Pulmonary artery endothelial cell (primary cell): ENCODE data around the gene GRAMD1B. TPM values are rescaled to one million over a fixed set of nuclear protein-coding genes. Genes with fewer than 3 reads are reported as not detected.
A peak's percentile ranks its signal among the peaks of the same experiment; 100 is the strongest.
"Not testable (repeated sequence)": the region's sequence is repeated elsewhere in the genome, so short reads cannot be mapped to it uniquely, and the experiment has no call there.

Source experiments
- DNase-seq: peaks from one replicate; pipeline ENCODE4 v3.0.0-alpha.2; 2011; ENCODE audit warnings: low read depth, low spot score
- total RNA-seq: library from RNA; depleted of rRNA; stranded (reverse); fragments of >200 nt; gene quantifications from 2 replicates; pipeline ENCODE4 v1.2.3, GENCODE V29; 2014

GRAMD1B gene
- total RNA-seq, 1 donor from 2014 or later = 2.8 TPM

DNA sequence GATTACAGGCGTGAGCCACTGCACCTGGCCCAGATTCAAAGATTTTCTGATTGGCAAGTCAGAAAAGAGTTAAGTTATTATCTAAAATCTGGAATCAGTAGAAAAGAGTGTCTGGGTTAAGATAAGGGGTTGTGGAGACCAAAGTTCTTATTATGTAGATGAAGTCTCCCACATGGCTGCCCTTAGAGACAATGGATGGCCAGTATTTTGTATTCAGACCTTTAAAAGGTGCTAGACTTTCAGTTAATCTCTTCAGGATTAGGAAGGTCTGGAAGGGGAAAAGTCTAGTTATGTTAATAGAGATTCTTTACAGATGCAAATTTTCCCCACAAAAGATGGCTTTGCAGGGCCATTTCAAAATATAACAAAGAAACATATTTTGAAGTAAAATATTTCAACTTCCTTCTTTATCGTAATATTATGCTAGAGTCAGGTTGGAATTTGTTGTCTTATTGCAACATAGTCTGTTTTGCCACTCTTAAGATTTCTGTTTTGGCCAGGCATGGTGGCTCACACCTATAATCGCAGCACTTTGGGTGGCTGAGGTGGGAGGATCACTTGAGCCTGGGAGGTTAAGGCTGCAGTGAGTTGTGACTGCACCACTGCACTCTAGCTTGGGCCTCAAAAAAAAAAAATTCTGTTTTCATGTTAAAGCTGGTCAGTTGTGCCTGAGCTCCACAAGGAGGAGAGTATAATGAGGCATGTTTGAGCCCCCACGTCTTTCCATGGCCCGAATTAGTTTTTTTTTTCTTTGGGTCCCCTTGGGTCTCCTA is 14.0 kb downstream of the GRAMD1B start:
- DNase-seq = no peak

DNA sequence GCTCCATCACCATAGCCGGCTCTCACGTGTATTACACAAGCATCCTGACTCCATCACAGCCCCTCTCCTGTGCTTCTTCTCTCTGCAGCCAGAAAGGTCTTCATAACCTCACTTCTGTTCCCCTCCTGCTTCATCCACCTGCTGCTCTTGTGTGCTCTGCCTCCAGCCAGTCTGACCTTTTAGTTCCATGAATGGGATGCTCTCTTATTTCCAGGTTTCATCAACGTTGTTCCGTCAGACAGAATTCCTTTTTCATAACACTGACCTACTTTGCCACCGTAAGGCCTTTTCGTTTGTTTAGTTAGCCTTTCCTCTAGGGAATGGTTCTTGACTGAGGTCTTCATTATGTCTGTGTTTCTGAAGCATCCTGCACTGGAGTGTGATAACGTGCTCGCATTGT is 18.8 kb downstream of the GRAMD1B start:
- DNase-seq = no peak

DNA sequence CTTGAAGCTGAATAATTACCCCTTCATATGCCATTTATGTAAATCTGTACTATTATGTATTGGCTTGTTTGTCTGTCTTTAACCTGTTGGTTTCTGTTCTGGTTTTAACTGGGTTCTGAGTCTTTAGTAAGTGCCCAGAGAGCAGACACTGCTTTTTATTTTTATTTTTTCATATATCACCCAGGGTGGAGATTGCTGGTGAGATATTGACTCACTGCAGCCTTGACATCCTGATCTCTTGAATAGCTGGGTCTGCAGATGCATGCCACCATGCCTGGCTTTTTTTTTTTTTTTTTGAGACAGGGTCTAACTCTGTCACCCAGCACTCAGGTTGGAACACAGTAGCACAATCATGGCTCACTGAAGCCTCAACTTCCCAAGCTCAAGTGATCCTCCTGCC is 19.4 kb downstream of the GRAMD1B start:
- no peak for DNase-seq

DNA sequence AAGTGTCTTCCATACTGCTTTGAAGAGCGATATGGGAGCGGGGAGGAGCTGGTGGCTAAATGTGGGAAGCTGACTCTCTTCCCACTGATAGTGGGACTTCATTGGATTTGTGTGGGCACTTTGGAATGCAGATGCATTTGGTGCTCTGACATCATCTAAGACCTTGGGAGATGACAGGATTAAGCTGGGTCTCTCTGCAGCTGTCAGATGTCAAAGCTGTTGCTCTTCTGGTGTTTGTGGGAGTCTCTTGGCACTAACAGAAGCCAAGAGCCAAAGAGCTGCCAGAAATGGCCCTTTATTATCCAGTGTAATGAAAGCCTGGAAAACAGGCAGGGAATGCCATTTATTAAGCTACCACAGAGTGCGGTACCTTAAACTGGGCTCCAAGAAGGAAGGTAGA is 20.6 kb downstream of the GRAMD1B start:
- no peak for DNase-seq

DNA sequence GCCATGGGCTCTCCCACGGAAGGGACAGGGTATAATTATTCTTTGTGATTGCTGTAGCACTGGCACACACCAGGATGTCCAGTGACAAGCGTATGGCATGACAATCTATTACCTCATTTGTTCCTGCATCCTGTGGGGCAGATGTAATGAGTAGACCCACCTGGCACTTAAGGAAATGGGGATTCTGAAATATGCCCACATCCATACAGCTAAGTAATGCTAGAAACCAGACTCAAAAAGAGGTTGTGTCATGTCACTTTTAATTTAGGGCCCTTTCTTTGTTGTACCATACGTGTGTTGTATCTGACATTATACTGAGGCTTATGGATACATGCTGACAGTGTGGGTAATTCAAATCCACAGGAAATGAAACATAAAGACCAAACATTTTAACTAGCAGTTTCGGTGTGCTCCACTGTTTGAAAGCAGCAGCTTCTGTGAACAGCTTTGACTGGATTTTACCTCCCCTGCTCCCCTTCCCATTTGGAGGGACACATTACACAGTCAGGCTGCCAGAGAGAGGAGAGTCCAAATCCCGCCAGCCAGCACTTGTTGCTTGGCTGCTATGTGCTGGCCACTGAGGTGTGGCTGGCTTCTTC is 21.2 kb downstream of the GRAMD1B start:
- DNase-seq = no peak

DNA sequence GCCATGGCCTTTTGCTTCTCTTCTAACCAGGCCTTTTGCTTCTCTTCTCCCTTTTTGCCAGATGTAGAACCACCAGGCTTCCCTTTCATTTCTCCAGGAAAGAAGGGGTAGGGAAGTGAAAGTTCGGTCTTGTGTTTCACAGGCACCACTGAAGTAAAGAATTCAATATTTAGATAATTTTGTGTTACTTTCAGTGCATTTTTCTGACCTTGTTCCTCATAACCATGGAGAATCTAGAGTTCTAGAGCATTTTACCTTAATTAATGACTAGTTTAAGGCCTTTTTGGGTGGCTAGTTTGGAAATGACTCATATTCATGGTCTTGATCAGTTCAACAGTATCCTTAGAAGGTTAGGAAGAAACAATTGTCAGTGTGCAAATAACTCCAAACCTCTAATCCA is 22.7 kb downstream of the GRAMD1B start:
- no peak for DNase-seq

DNA sequence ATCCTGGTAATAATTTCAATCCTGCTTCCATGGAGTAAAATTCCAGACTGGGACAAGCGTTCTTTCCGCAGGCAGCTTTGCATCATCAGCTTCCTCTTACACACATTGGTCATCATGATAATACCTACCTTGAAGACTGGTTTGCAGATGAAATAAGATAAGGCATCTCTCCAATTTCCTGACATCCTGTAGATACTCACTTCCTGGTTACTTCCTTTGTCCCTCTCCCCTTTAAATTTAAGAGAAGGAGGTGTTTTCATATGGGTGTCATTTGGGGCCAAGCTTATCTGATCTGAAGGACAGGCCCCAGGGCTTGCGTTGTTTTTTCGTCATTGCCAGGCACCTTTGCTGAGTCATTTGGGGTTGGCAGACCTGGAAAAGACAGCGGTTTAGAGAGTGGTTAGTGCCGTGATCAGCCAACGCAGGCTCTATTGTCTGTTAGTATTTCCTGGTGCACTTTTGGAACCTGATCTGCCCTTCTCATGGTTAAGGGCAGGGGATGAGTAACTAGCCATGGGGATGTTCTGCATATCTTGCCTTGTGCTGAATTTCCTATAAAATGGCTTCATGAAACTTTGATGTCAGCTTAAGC is 24.1 kb downstream of the GRAMD1B start:
- no peak for DNase-seq

DNA sequence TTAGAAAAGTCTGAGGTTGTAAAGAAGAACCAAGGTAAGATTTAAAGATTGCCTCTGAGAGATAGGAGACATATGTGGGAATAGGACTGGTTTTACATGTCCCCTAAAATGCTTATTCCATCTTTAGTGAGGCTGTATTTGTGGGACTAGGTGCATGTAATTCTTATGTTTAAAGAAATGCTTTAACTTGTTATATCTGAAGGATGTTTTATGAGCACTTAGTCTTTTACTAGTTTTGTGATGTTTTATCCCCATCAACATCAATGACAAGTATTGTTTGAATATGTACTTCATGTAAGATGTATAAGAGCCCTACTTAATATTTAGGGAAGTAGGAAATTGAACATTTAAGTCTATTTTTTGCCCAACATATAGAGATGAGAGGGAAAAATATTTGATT is 24.7 kb downstream of the GRAMD1B start:
- DNase-seq = no peak

DNA sequence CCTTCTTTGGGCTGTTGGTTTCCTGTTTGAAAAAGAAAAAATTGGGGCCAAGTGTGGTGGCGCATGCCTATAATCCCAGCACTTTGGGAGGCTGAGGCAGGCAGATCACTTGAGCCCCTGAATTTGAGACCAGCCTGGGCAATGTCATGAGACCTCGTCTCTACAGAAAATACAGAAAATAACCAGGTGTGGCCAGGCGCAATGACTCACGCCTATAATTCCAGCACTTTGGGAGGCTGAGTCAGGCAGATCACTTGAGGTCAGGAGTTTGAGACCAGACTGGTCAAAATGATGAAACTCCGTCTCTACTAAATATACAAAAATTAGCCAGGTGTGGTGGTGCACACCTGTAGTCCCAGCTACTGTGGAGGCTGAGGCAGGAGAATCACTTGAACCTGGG is 26.4 kb downstream of the GRAMD1B start:
- DNase-seq = not testable (repeated sequence)

DNA sequence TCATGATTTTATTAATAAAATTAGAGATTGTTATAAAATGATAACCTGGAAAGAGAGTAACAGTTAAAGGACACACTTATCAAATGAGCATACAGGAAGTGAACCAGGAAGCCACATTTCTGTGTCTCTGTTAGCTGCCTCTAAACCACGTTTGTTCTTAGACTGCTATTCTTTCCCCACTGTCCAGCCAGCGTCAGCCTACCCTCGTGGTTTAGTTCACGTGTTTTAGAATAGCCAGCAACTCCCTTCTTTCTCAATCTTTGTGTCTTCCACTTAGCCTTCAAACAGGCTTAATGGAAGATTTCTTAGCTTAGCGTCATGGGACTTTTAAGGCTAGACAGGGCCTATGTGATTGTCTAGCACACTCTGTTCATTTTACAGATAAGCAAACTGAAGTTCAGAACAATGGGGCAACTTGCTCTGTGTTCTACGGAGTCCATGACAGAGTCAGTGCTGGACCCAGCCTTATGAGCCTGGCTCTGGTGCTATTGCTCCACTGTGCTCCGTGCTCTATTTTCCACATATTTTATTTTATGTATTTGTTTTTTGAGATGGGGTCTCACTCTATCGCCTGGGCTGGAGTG is 27.2 kb downstream of the GRAMD1B start:
- no peak for DNase-seq

DNA sequence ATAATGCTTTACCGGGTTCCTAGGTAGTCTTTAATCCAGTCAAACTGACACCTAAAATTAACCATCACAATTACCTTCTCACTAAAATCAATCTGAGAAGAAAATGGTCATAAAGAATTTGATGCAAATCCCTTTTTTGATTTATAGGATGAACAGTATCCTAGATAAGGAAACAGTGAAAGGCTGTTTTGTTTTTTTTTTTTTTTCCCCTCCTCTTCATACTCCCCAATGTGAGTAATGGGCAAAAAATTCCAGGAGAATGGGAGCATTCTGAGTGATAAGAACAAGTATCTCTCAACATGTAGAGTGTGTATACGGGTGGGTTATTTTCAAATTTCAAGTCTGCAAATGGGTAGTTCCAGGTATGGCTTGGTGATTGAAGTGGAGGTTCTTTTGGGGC is 28.4 kb downstream of the GRAMD1B start:
- DNase-seq = no peak

DNA sequence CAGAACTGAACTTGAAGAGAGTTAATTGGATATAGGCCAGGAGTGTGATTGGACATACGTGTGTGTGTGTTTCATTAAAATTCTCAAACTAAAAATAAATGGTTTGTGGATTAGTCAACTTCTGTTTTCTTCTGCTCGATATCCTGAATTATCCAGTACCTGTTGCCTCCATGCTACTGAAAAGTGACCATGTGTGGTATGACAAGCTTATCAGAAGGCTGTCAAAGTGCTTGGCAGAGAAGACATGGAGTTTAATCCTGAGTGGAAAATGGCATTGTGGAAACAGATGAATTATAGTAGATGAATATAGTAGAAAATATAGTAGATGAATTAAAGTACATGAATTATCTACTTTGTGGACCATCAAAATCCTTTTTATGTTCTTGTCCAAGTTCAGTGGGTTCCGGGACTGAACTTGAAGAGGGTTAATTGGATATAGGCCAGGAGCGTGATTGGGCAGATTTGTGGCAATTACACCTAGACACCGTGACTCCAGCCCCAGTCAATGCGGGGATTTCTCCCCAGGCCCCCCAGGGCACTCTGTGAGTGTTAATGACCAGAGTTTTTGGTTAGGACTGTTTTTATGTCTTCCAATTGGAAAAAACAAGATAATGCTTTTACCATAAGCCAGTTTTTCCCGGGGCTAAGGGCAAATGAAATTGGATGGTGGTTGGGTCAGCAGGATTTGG is 30.1 kb downstream of the GRAMD1B start:
- no peak for DNase-seq

DNA sequence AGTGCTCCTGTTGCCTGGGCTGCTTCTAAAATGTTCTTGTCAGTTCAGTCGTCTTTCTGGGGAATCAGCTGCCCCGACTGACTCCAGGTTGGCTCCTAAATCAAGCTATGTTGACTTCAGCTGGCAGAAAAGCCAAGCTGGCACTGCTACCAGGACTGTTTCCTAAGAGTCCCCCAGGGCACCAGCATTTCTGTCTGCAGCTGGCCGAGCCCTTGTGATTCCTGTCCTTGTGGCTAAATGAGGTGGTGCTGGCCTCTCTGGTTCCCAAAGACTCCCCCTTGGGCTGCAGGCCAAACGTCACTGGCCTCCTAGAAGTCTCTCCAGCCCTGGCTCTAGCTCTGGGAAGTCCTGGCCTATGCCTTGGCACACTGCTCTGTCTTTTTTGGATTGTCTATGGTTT is 31.1 kb downstream of the GRAMD1B start:
- DNase-seq = no peak

DNA sequence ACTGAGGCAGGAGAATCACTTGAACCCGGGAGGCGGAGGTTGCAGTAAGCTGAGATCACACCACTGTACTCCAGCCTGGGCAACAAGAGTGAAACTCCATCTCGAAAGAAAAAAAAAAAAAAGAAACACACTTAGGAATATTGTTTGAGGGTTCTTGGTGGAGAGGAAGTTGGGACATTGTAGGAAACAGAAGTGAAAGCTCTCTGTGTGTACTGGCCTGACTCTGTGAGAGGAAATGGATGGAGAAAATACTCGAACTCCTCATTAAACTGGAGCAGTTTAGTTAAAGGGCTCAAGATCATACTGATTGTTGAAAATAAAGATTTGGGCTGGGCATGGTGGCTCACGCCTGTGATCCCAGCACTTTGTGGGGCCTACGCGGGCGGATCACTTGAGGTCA is 35.6 kb downstream of the GRAMD1B start:
- not testable (repeated sequence) for DNase-seq

DNA sequence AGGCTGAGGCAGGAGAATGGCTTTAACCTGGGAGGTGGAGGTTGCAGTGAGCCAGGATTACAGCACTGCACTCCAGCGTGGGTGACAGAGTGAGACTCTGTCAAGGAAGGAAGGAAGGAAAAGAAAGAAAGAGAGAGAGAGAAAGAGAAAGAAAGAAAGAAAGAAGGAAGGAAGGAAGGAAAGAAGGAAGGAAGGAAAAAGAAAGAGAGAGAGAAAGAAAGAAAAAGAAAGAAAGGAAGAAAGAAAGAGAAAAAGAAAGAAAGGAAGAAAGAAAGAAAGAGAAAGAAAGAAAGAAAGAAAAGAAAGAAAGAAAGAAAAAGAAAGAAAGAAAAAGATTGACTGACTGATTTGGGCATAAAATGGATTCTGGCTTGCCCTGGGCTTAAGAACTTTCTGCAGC is 36.1 kb downstream of the GRAMD1B start:
- DNase-seq = not testable (repeated sequence)

DNA sequence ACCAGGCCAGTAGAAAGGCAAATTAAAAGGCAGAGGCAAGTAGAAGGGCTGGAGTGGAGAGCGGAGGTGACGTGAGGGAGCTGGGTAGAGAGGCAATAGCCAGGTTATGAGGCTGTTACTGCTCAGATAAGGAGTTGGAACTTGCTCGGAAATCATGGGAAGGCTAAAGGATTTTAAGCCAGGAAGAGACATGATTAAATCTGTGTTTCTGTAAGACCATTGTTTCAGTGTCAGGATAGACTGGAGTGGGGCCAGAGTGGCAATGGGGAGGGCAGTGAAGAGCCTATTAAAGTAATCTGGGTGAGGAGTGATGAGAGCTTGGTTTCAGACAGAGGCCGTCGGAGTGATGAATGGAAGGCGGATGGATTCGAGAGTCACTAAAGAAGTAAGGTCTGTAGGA is 39.0 kb downstream of the GRAMD1B start:
- peak; percentile 29 for DNase-seq

DNA sequence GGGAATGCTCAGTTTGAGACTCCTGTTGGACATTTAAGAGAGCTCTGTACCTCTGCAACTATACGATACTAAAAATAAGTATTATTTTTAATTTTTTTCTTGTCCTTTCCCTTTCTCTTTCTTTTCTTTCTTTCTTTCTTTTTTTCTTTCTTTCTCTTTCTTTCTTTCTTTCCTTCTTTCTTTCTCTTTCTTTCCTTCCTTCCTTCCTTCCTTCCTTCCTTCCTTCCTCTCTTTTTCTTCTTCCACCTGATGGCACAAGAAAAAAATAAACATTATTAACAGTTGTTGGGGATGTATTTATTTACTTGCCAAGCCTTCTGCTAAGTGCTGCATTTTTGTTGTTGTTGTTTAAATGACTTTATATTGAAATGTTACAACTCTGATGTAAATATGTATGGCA is 39.5 kb downstream of the GRAMD1B start:
- no peak for DNase-seq

DNA sequence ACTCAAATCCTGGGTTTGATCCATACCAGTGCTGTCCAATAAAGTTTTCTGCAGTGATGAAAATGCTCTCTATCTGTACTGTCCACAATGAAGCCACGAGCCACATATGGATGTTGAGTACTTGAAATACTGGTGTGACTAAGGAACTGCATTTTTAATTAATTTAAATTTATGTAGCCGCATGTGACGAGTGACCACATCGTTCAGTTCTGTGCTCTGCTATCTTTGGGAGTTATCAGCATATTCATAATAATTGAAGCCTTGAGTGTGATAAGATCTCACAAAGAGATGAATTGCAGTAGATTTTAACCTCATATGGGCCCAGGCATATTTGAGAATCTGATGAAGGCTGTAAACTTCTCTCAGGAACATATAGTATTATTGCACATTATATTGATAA is 40.8 kb downstream of the GRAMD1B start:
- DNase-seq = no peak

DNA sequence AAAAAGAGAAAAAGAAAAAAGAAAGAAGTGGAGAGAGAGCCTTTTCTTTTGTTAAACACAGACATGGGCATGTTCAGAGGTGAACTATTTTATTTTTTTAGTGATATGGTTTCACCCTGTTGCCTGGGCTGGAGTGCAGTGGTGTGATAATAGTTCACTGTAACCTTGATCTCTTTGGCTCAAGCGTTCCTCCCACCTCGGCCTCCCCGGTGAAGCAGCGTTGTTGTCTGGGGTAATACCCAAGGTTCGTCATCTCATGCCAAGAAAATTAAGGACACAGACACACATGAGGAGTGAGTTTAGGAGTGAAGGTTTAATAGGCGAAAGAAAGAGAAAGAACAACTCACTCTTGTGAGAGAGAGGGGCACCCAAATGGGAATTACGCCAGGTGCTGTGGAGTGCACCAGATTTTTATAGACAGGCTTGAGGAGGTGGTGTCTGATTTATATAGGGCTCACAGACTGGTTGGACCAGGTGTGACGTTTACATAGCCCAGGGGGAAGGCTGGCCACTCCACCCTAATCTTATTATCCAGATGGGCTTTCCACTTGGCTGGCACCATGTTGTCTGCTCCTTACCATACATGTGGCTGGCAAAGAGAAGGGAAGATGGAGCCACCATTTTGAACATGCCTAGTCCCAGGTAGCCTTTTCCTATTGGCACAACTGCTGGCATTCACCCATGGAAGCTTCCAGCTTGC is 42.3 kb downstream of the GRAMD1B start:
- no peak for DNase-seq

DNA sequence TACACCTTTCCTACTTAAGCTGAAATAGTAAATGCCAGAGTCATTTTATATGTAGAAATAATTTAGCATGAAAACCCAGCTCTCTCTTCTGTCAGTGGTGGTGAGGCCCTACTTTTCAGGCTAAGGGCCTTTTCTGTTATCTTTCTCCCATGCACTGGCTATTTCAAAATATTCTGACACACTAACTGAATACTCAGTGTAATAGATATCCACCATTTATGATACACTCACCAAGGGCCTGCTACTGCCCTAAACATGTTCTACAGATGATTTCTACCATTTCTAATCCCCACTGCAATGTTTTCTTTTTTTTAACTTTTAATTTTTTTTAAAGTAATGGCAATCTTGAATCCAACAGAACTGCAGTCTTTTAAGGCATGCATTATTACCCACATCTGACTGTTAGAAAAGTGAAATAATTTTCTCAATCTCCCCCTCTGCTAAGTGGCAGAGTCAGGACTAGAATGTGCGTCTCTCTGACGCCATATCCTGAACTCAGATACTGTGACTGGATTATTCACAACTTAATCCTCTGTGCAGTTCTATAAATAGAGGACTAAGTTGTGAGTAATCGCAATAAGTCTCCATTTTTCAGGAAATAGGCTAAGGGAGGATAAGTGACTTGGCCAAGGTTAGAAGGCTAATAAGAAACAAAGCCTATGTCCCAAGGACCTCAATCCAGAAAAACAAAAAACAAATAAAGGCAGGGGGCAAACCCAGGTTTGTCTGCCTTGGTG is 44.0 kb downstream of the GRAMD1B start:
- peak; percentile 82 for DNase-seq

DNA sequence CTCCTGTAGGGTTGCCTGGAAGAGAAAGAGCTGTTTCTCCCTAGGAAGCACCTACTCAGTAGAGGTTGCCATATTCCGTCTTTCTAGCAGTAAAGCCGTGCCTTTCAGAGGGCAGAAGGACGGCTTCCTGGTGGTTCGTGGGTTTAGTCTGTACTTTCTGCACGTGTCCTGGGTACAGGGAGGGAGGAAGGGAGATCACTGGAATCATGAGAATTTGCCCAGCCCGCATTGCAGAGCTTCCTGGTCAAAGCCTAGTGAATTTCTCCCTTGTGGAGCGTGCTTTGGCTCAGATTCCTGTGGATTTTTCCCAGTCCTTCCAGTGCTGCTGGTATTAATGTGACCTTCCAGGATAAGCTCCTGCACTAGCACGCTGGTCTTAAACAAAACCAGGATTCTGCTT is 44.9 kb downstream of the GRAMD1B start:
- no peak for DNase-seq
